HG02623 (cell line): ENCODE measurements around the gene SCNN1G.

Experiments
- ATAC-seq: cut with Tn5 transposase; IDR thresholded peaks from one replicate; pipeline ENCODE4 v1.9.1; 2021; ENCODE audit warnings: moderate library complexity; ENCODE audit not compliant: unreplicated experiment

Gene SCNN1G

GRCh38 chr16:23195366-23195978 is 12.9 kb downstream of the SCNN1G start:
- ATAC-seq: no peak

- no peak for ATAC-seq
Measured at GRCh38 chr16:23196539-23196938, 14.0 kb downstream of the SCNN1G start.

GRCh38 chr16:23202166-23202565 is 19.6 kb downstream of the SCNN1G start:
- no peak for ATAC-seq

- no peak for ATAC-seq
Measured at GRCh38 chr16:23206986-23207385, 24.4 kb downstream of the SCNN1G start.

GRCh38 chr16:23207485-23207884 is 24.9 kb downstream of the SCNN1G start:
- ATAC-seq: no peak

- ATAC-seq: no peak
Measured at GRCh38 chr16:23209606-23210005, 27.1 kb downstream of the SCNN1G start.

- no peak for ATAC-seq
Measured at GRCh38 chr16:23213831-23214230, 31.3 kb downstream of the SCNN1G start.

- no peak for ATAC-seq
Measured at GRCh38 chr16:23214796-23215195, 32.3 kb downstream of the SCNN1G start.

GRCh38 chr16:23215435-23215834 is 32.9 kb downstream of the SCNN1G start:
- ATAC-seq: no peak

GRCh38 chr16:23216658-23217246 is 34.2 kb downstream of the SCNN1G start:
- ATAC-seq: no peak

- no peak for ATAC-seq
Measured at GRCh38 chr16:23217646-23218045, 35.1 kb downstream of the SCNN1G start.

GRCh38 chr16:23222929-23223328 is 40.4 kb downstream of the SCNN1G start:
- ATAC-seq: no peak

GRCh38 chr16:23223368-23223767 is 40.8 kb downstream of the SCNN1G start:
- ATAC-seq: no peak

GRCh38 chr16:23225109-23225508 is 42.6 kb downstream of the SCNN1G start:
- ATAC-seq: no peak

GRCh38 chr16:23225634-23226033 is 43.1 kb downstream of the SCNN1G start:
- no peak for ATAC-seq

- no peak for ATAC-seq
Measured at GRCh38 chr16:23227529-23227928, 45.0 kb downstream of the SCNN1G start.

- no peak for ATAC-seq
Measured at GRCh38 chr16:23229714-23230113, 47.2 kb downstream of the SCNN1G start.

- ATAC-seq: no peak
Measured at GRCh38 chr16:23232806-23233205, 50.3 kb downstream of the SCNN1G start.

GRCh38 chr16:23235176-23235575 is 52.6 kb downstream of the SCNN1G start:
- ATAC-seq: no peak

GRCh38 chr16:23236983-23237382 is 54.4 kb downstream of the SCNN1G start:
- ATAC-seq: no peak

GRCh38 chr16:23240994-23241393 is 58.4 kb downstream of the SCNN1G start:
- no peak for ATAC-seq

GRCh38 chr16:23244122-23244521 is 61.6 kb downstream of the SCNN1G start:
- ATAC-seq: no peak

GRCh38 chr16:23245268-23245667 is 62.7 kb downstream of the SCNN1G start:
- no peak for ATAC-seq
